ENCODE results near the gene SORCS2.

- TF ChIP-seq CTCF (conservative IDR thresholded peaks at IDR 0.05; ENCODE audit: low read depth, low read length) (no peak), EZH2phosphoT487 (IDR thresholded peaks at IDR 0.05; ENCODE audit: borderline replicate concordance, low read length) (no peak)
These were observed 252.0 kb downstream of the SORCS2 start for GRCh38 chr4:7444314-7444713.

All from PC-3 (cell line).